Adrenal gland (tissue), 12 donors: ENCODE measurements around the gene NCKAP5. TPM values are rescaled to one million over a fixed set of nuclear protein-coding genes. Genes with fewer than 3 reads are reported as not detected.

Experiments used
- DNase-seq, 7 donors: peaks; one replicate each; pipeline ENCODE4 v3.0.0-alpha.2; 2019 to 2020
- H3K27ac ChIP-seq, 5 donors: fragments of 200-600 bp; sonication (generic) in 4 of 5; 1 replicate in 3 of 5; 2 replicates in 2 of 5; pipeline versions ENCODE4 v1.5.1 to v1.8.0; 2016 to 2020; ENCODE audit warnings: mild to moderate bottlenecking in 1 of 5
- H3K27me3 ChIP-seq: fragments of 200-600 bp; 2 replicates; pipeline ENCODE4 v1.8.0; 2021
- H3K36me3 ChIP-seq, 2 donors: fragments of 200-600 bp; replicated peaks in 1 of 2; 1 replicate in 1 of 2; 2 replicates in 1 of 2; pipeline versions ENCODE4 v1.5.1 to v1.8.0; 2018 to 2022
- H3K4me1 ChIP-seq, 2 donors: fragments of 200-600 bp; replicated peaks in 1 of 2; 1 replicate in 1 of 2; 2 replicates in 1 of 2; pipeline versions ENCODE4 v1.5.1 to v1.8.0; 2018 to 2021
- H3K4me3 ChIP-seq, 4 donors: fragments of 200-600 bp; sonication (generic) in 3 of 4; one replicate each; pipeline ENCODE4 v1.5.1; 2016 to 2018
- H3K9me3 ChIP-seq, 3 donors: fragments of 200-600 bp; sonication (generic) in 1 of 3; replicated peaks in 1 of 3; 1 replicate in 2 of 3; 2 replicates in 1 of 3; pipeline versions ENCODE4 v1.5.1 to v1.8.0; 2016 to 2021
- POLR2A ChIP-seq, 2 donors: fragments of 450-650 bp; IDR thresholded peaks; one replicate each; pipeline ENCODE4 v1.6.1; 2017; ENCODE audit warnings: antibody characterized with exemption in 2 of 2, mild to moderate bottlenecking in 2 of 2, moderate library complexity in 1 of 2
- WGBS, 4 donors: extraction: QIAGEN DNeasy Blood & Tissue Kit in 2 of 4; methylation state at CpG; one replicate each; pipeline versions ENCODE4 v1.1.5 to v1.1.7; 2013 to 2017; 5-methylcytosine and 5-hydroxymethylcytosine counted together
- intact Hi-C, 2 donors: fragments of 100-400 bp; cut with DNase I; formaldehyde crosslinking; loops; one replicate each; pipeline versions ENCODE4 v1.14.1 to v1.15.0; 2022 to 2023
- polyA plus RNA-seq, 3 donors: library from polyadenylated mRNA; stranded (reverse); fragments of 200-250 nt in 2 of 3; fragments of 350-450 nt in 1 of 3; fragmentation: Illumina TruSeq in 1 of 3; extraction: RNeasy Lipid Tissue Mini Kit (QIAGEN cat#74804) in 1 of 3; gene quantifications; one replicate each; pipeline ENCODE4 v1.2.3, GENCODE V29; 2013 to 2014
- total RNA-seq, 9 donors: library from RNA; depleted of rRNA in 4 of 9; stranded (reverse); fragments of >200 nt in 4 of 9; fragments of 120-200 nt in 1 of 9; fragmentation: NEBNext Ultra II Directional in 1 of 9; extraction: Animal tissue kit (Norgen Biotek cat#: 25700) in 1 of 9; gene quantifications; one replicate each; pipeline versions ENCODE4 v1.1.0 to v1.2.4, GENCODE V29; 2013 to 2023
- TF ChIP-seq, protein P1 (sequence below), 6 experiments: fragments of 450-650 bp in 4 of 6; fragments of 200-600 bp in 2 of 6; sonication (generic) in 1 of 6; IDR thresholded peaks; 1 replicate in 5 of 6; 2 replicates in 1 of 6; pipeline versions ENCODE4 v1.5.1 to v1.8.0; 2016 to 2021; ENCODE audit warnings: antibody characterized with exemption in 6 of 6, mild to moderate bottlenecking in 2 of 6, moderate library complexity in 1 of 6
- donor health status: healthy with polysubstance abuse.
- donor health status: Bipolar disorder and iron deficiency.
- donor health status: DM: yes; HTN: yes; CAD: no.
- donor health status: DM: no; HTN: no; CAD: no.
- donor health status: DM: no; HTN: no; CAD: no.
- donor health status: DM: yes; HTN: yes; CAD: no.

The NCKAP5 gene
- total and polyA plus RNA-seq, 12 donors: 0.06 to 3.1 (median 1.1) TPM

DNA sequence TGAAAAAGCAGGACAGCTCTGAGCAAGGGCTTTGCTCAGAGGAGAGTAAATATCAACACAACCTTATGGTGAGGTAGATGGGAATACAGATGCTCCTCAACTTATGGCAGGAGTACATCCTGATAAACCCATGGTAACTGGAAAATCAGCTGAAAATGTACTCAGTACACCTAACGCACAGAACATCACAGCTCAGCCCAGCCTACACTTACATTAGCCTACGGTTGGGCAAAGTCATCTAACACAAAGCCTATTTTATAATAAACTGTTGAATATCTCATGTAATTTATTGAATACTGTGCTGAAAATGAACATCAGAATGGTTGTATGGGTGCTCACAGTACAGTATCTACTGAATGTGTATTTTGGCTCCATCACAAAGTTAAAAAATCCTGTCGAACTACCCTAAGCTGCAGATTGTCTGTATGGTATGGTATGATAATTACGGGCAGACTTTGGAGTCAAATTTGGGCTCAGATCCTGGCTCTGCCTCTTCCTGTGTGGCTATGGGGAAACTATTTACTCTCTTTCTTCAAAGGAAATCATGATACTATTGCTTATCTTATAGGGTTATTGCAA, 778.0 kb downstream of the NCKAP5 start:
- intact Hi-C loops: no loop called here
- Histone ChIP-seq H3K27me3 (no peaks in the 10 kb centered on the region), H3K4me3 (no peak overlapping the region), H3K27ac (no peak overlapping the region), H3K9me3 (no peaks in the 10 kb centered on the region), H3K4me1 (no peaks in the 10 kb centered on the region), H3K36me3 (no peaks in the 10 kb centered on the region)
- 52 to 62% (median 55%) methylated on average over 4 of the region's 4 CpGs for WGBS, 4 donors
- no peak for DNase-seq
- TF ChIP-seq POLR2A (IDR thresholded peaks at IDR 0.05): no peak
- TF ChIP-seq, protein P1, sequence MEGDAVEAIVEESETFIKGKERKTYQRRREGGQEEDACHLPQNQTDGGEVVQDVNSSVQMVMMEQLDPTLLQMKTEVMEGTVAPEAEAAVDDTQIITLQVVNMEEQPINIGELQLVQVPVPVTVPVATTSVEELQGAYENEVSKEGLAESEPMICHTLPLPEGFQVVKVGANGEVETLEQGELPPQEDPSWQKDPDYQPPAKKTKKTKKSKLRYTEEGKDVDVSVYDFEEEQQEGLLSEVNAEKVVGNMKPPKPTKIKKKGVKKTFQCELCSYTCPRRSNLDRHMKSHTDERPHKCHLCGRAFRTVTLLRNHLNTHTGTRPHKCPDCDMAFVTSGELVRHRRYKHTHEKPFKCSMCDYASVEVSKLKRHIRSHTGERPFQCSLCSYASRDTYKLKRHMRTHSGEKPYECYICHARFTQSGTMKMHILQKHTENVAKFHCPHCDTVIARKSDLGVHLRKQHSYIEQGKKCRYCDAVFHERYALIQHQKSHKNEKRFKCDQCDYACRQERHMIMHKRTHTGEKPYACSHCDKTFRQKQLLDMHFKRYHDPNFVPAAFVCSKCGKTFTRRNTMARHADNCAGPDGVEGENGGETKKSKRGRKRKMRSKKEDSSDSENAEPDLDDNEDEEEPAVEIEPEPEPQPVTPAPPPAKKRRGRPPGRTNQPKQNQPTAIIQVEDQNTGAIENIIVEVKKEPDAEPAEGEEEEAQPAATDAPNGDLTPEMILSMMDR (IDR thresholded peaks at IDR 0.05): no peak

DNA sequence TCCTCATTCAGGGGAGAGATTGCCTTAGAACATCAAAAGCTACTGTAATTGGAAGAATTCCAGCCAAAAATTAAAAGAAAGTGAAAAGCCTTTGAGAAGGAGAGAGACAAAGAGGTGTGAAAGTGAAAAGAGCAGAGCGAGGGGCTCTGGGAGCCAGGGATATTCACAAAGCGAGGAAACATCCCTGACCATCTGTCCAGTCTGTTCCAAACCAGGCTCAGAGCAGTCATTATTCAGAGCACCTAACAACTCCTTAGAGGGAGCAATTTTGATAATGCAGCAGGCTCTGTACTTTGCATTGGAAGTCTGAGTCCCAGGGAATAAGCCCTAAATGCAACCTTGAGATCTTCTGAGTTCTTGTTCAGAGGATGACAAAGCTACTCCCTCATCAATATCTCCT, 779.2 kb downstream of the NCKAP5 start:
- no peak for TF ChIP-seq POLR2A (IDR thresholded peaks at IDR 0.05)
- TF ChIP-seq, protein P1 (IDR thresholded peaks at IDR 0.05): no peak
- Histone ChIP-seq H3K4me3 (no peak overlapping the region), H3K27me3 (no peaks in the 10 kb centered on the region), H3K27ac (no peak overlapping the region), H3K9me3 (no peaks in the 10 kb centered on the region), H3K4me1 (no peaks in the 10 kb centered on the region), H3K36me3 (no peaks in the 10 kb centered on the region)
- no peak for DNase-seq
- intact Hi-C loops: no loop called here
- 87 to 94% (median 89%) methylated on average over 2 of the region's 2 CpGs for WGBS, 4 donors

DNA sequence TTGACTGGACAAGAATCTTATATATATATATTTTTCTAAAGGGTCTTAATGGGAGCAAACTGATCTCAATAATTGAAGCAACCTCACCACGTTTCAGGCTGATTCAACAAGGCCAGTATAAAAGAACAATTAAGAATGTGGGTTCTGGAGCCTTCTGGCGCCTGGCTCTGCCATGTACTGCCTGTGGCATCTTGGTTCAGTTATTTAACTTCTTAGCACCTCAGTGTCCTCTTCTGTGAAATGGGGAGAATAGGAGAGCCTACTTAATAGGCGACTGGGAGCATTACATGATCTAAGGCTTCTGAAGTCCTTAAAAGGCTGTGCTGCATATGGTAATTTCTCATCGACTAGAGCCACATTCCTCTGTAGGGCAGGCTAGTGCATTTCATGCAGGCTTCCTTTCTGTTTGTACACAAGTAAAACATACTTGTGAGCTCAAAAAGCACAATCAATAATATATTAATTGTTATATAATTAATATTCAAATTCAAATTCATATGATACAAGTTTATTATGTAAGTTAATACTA, 779.9 kb downstream of the NCKAP5 start:
- no peak for DNase-seq
- no peaks in the 10 kb centered on the region for H3K9me3 ChIP-seq
- intact Hi-C loops: no loop called here
- H3K27ac ChIP-seq: no peak overlapping the region
- WGBS, 4 donors: 44 to 66% (median 56%) methylated on average over 4 of the region's 4 CpGs
- H3K27me3 ChIP-seq: no peaks in the 10 kb centered on the region
- no peaks in the 10 kb centered on the region for H3K4me1 ChIP-seq
- no peaks in the 10 kb centered on the region for H3K36me3 ChIP-seq
- no peak for TF ChIP-seq POLR2A (IDR thresholded peaks at IDR 0.05)
- TF ChIP-seq, protein P1 (IDR thresholded peaks at IDR 0.05): no peak
- H3K4me3 ChIP-seq: no peak overlapping the region

DNA sequence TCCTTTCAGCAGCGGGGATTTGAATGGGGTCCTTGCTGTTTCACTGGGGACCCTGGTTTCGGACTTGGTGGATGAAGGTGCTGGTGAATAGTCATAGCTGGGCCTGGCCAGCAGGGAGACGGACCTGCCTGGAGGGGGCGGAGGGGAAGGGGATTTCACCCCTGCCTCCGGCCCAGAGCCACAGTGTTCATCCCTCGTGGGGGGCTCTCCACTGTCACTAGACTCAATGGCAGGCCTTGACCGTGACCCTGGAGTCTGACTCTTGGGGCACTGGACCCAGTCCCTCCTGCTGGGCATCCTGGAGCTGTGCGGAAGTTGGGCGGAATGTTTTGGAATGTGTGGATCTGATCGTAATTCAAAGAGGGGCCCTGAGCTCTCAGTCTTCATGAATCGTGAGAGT, 784.4 kb downstream of the NCKAP5 start:
- Histone ChIP-seq H3K27ac (no peak overlapping the region), H3K27me3 (no peaks in the 10 kb centered on the region), H3K4me1 (no peaks in the 10 kb centered on the region), H3K36me3 (no peaks in the 10 kb centered on the region), H3K9me3 (no peaks in the 10 kb centered on the region), H3K4me3 (no peak overlapping the region)
- TF ChIP-seq, protein P1 (IDR thresholded peaks at IDR 0.05): no peak
- no peak for TF ChIP-seq POLR2A (IDR thresholded peaks at IDR 0.05)
- no peak for DNase-seq
- 74 to 85% (median 81%) methylated on average over 9 to 11 of the region's 11 CpGs for WGBS, 4 donors
- intact Hi-C loops: no loop called here
